Stimulated activated CD8-positive, alpha-beta memory T cell treated with anti-CD3 and anti-CD28 coated beads, Interleukin-12 subunit alpha, Interleukin-12 subunit beta, amount 100 ng/mL, for 1 hour (primary cell): Measurements from ENCODE around the gene MARS1.

Source experiments
- DNase-seq: peaks from one replicate; pipeline ENCODE4 v3.0.0-alpha.2; 2020; ENCODE audit warnings: low read depth

Gene MARS1

GRCh38 chr12:57473392-57473791, 14.5 kb upstream of the MARS1 start:
- DNase-seq = no peak

- DNase-seq = no peak
These were observed 14.0 kb upstream of the MARS1 start for GRCh38 chr12:57473886-57474285.

GRCh38 chr12:57474430-57474829, 13.4 kb upstream of the MARS1 start:
- no peak for DNase-seq

GRCh38 chr12:57474862-57475261, 13.0 kb upstream of the MARS1 start:
- no peak for DNase-seq

- DNase-seq = no peak
These were observed 12.4 kb upstream of the MARS1 start for GRCh38 chr12:57475271-57476161.

GRCh38 chr12:57476162-57476992, 11.5 kb upstream of the MARS1 start:
- no peak for DNase-seq

- no peak for DNase-seq
These were observed 10.7 kb upstream of the MARS1 start for GRCh38 chr12:57476993-57477709.

GRCh38 chr12:57477710-57478681, 9.9 kb upstream of the MARS1 start:
- DNase-seq = no peak

- no peak for DNase-seq
These were observed 8.9 kb upstream of the MARS1 start for GRCh38 chr12:57479043-57479375.

- no peak for DNase-seq
These were observed 8.3 kb upstream of the MARS1 start, which contains the start of gene ARHGAP9 for GRCh38 chr12:57479376-57480115. Gene ARHGAP9, minus strand, starts transcription at chr12:57479866. Its CDS starts 460 bp downstream, at chr12:57479406.

GRCh38 chr12:57481671-57482070, 6.2 kb upstream of the MARS1 start:
- no peak for DNase-seq

GRCh38 chr12:57483466-57483865, 4.4 kb upstream of the MARS1 start:
- no peak for DNase-seq

- no peak for DNase-seq
These were observed 2.2 kb upstream of the MARS1 start for GRCh38 chr12:57485695-57486094.

GRCh38 chr12:57487055-57487596, 742 bp upstream of the MARS1 start:
- no peak for DNase-seq

GRCh38 chr12:57488402-57489156, 711 bp downstream of the MARS1 start:
- DNase-seq = no peak

GRCh38 chr12:57489157-57489641, 1.3 kb downstream of the MARS1 start:
- no peak for DNase-seq

GRCh38 chr12:57490126-57490525, 2.3 kb downstream of the MARS1 start:
- DNase-seq = no peak

GRCh38 chr12:57491393-57492280, 3.8 kb downstream of the MARS1 start:
- no peak for DNase-seq
